ENCODE measurements around the gene ABCC6.

DNA sequence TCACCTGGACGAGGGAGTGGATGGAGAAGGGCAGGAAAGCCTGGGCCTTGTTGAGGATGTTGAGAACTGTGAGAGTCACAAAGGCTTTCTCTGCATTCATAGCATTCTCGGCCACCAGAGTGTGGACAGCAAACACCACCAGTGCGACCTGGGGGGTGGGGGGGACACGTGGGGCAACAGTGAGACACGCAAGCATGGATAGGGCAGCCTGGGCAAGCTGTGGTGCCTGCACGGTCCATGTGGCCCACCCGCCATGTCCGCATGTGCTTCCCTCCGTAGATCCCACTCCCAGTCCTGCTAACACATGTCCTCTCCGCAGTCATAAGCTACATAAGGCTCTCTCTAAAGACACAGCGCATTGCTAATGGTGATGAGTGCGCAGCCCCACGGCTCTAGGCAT is 34.5 kb downstream of the ABCC6 start:
- TF ChIP-seq CTCF (IDR thresholded peaks at IDR 0.05; ENCODE audit: low read depth, low read length) (no peak), MYC (IDR thresholded peaks at IDR 0.05; ENCODE audit: low read depth, low read length) (no peak)
- TF ChIP-seq, protein P1, sequence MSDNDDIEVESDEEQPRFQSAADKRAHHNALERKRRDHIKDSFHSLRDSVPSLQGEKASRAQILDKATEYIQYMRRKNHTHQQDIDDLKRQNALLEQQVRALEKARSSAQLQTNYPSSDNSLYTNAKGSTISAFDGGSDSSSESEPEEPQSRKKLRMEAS (IDR thresholded peaks at IDR 0.05; ENCODE audit: low read depth, low read length) = no peak

All from NB4 (cell line).